ENCODE results near the gene SEMA3A. TPM values are rescaled to one million over a fixed set of nuclear protein-coding genes. Genes with fewer than 3 reads are reported as not detected.

Gene SEMA3A
- total RNA-seq, 4 donors from 2014 or later: 3.1 to 88.9 (median 6.5) TPM

- no peak for TF ChIP-seq CTCF (IDR thresholded peaks at IDR 0.05)
- Histone ChIP-seq H3K4me1 (no peaks in the 10 kb centered on the region), H3K36me3 (no peaks in the 10 kb centered on the region), H3K27ac (no peak overlapping the region), H3K27me3 (no peaks in the 10 kb centered on the region), H3K4me3 (no peak overlapping the region), H3K9me3 (no peaks in the 10 kb centered on the region)
- intact Hi-C loops (cut with DNase I; ENCODE audit: low total_unique reads): no loop called here
- DNase-seq: no peak
These were observed 262.6 kb downstream of the SEMA3A start for GRCh38 chr7:83931968-83932367.

GRCh38 chr7:83930262-83930661, 264.3 kb downstream of the SEMA3A start:
- no peak overlapping the region for H3K4me3 ChIP-seq
- intact Hi-C loops (cut with DNase I; ENCODE audit: low total_unique reads): no loop called here

GRCh38 chr7:83925860-83926259, 268.7 kb downstream of the SEMA3A start:
- TF ChIP-seq POLR2A (IDR thresholded peaks at IDR 0.05): no peak
- TF ChIP-seq CTCF (IDR thresholded peaks at IDR 0.05): no peak
- no peaks in the 10 kb centered on the region for H3K4me1 ChIP-seq
- intact Hi-C loops (cut with DNase I; ENCODE audit: low total_unique reads): no loop called here
- DNase-seq: no peak
- H3K27ac ChIP-seq: no peak overlapping the region
- H3K4me3 ChIP-seq: no peak overlapping the region
- no peaks in the 10 kb centered on the region for H3K36me3 ChIP-seq
- H3K27me3 ChIP-seq: no peaks in the 10 kb centered on the region
- no peaks in the 10 kb centered on the region for H3K9me3 ChIP-seq

More at GRCh38 chr7:83930262-83930661, 264.3 kb downstream of the SEMA3A start:
- Histone ChIP-seq H3K27ac (no peak overlapping the region), H3K9me3 (no peaks in the 10 kb centered on the region), H3K27me3 (no peaks in the 10 kb centered on the region), H3K36me3 (no peaks in the 10 kb centered on the region), H3K4me1 (no peaks in the 10 kb centered on the region)
- DNase-seq: no peak
- no peak for TF ChIP-seq POLR2A (IDR thresholded peaks at IDR 0.05)

- Histone ChIP-seq H3K27ac (no peak overlapping the region), H3K36me3 (no peaks in the 10 kb centered on the region), H3K27me3 (no peaks in the 10 kb centered on the region), H3K9me3 (no peaks in the 10 kb centered on the region), H3K4me1 (no peaks in the 10 kb centered on the region), H3K4me3 (no peak overlapping the region)
- intact Hi-C loops (cut with DNase I; ENCODE audit: low total_unique reads): no loop called here
- TF ChIP-seq POLR2A (IDR thresholded peaks at IDR 0.05): no peak
- TF ChIP-seq CTCF (IDR thresholded peaks at IDR 0.05): no peak
- DNase-seq: no peak
These were observed 272.5 kb downstream of the SEMA3A start for GRCh38 chr7:83921941-83922607.

GRCh38 chr7:83921271-83921940, 273.2 kb downstream of the SEMA3A start:
- H3K4me1 ChIP-seq: no peaks in the 10 kb centered on the region
- no peak for TF ChIP-seq CTCF (IDR thresholded peaks at IDR 0.05)
- no peak for TF ChIP-seq POLR2A (IDR thresholded peaks at IDR 0.05)
- intact Hi-C loops (cut with DNase I; ENCODE audit: low total_unique reads): no loop called here
- H3K27ac ChIP-seq: no peak overlapping the region
- DNase-seq: no peak
- H3K4me3 ChIP-seq: no peak overlapping the region
- H3K27me3 ChIP-seq: no peaks in the 10 kb centered on the region
- H3K9me3 ChIP-seq: no peaks in the 10 kb centered on the region
- H3K36me3 ChIP-seq: no peaks in the 10 kb centered on the region
